ENCODE results near the gene ATG4C. TPM values are rescaled to one million over a fixed set of nuclear protein-coding genes. Genes with fewer than 3 reads are reported as not detected.

The ATG4C gene
- total RNA-seq, 4 donors from 2014 or later = 0.95 to 7.5 (median 5.7) TPM

GRCh38 chr1:62844030-62844429 is 60.1 kb downstream of the ATG4C start:
- DNase-seq = no peak
- no peak overlapping the region for H3K4me3 ChIP-seq
- TF ChIP-seq POLR2A (IDR thresholded peaks at IDR 0.05) (no peak), CTCF (IDR thresholded peaks at IDR 0.05) (no peak)
- H3K27me3 ChIP-seq = no peaks in the 10 kb centered on the region
- H3K4me1 ChIP-seq = no peaks in the 10 kb centered on the region
- H3K9me3 ChIP-seq = no peaks in the 10 kb centered on the region
- no peak overlapping the region for H3K27ac ChIP-seq
- intact Hi-C loops (cut with DNase I) = no loop called here
- peaks cover 0 to 5% (median 0%) of the 10 kb centered on the region in 3 donors for H3K36me3 ChIP-seq

DNA sequence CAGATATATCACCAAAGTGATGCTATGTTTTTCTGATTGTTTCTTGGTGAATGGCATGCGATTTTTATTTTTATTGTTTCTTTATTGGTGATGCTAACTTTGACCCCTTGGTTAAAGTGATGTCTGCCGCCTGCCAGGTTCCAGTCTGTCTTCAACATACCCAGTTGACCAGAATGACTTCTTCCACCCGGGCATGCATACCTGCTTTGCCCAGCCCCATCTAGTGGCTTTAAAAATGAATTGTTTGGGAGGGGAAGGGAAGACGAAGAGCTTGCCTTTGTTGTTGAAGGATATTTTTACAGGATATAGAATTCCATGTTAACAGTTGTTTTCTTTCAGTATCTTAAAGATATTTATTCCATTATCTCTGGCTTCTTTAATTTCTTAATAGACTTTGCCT is 65.1 kb downstream of the ATG4C start:
- H3K4me1 ChIP-seq = no peaks in the 10 kb centered on the region
- intact Hi-C loops (cut with DNase I) = no loop called here
- no peaks in the 10 kb centered on the region for H3K27me3 ChIP-seq
- peaks cover 0 to 11% (median 0%) of the 10 kb centered on the region in 3 donors for H3K36me3 ChIP-seq
- no peak overlapping the region for H3K4me3 ChIP-seq
- DNase-seq = no peak
- WGBS, 2 donors = 72 to 79% methylated on average over 4 of the region's 4 CpGs
- no peaks in the 10 kb centered on the region for H3K9me3 ChIP-seq
- no peak overlapping the region for H3K27ac ChIP-seq
- no peak for TF ChIP-seq CTCF (IDR thresholded peaks at IDR 0.05)
- no peak for TF ChIP-seq POLR2A (IDR thresholded peaks at IDR 0.05)

- Histone ChIP-seq H3K9me3 (no peaks in the 10 kb centered on the region), H3K4me1 (no peaks in the 10 kb centered on the region), H3K27me3 (no peaks in the 10 kb centered on the region), H3K4me3 (no peak overlapping the region), H3K36me3 (peaks cover 0 to 10% (median 0%) of the 10 kb centered on the region in 3 donors), H3K27ac (no peak overlapping the region)
- no peak for DNase-seq
- no peak for TF ChIP-seq POLR2A (IDR thresholded peaks at IDR 0.05)
- no peak for TF ChIP-seq CTCF (IDR thresholded peaks at IDR 0.05)
- intact Hi-C loops (cut with DNase I) = no loop called here
Observed at GRCh38 chr1:62852253-62852652, 68.3 kb downstream of the ATG4C start.

DNA sequence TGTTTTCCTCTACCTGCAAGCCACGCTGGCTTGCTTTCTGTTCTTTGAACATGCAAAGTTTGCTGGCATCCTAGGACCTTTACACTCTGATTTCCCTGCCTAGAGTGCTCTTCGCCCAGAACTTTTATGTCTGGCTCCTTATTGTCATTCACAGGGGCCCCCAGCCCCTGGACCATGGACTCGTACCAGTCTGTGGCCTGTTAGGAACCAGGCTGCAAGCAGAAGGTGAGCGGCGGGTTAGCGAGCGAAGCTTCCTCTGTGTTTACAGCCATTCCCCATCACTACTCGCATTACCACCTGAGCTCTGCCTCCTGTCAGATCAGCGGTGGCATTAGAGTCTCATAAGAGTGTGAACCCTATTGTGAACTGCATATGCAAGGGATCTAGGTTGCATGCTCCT is 73.0 kb downstream of the ATG4C start:
- no peak for TF ChIP-seq CTCF (IDR thresholded peaks at IDR 0.05)
- TF ChIP-seq POLR2A (IDR thresholded peaks at IDR 0.05) = no peak
- no peaks in the 10 kb centered on the region for H3K27me3 ChIP-seq
- DNase-seq = no peak
- intact Hi-C loops (cut with DNase I) = no loop called here
- no peak overlapping the region for H3K4me3 ChIP-seq
- no peaks in the 10 kb centered on the region for H3K9me3 ChIP-seq
- H3K27ac ChIP-seq = no peak overlapping the region
- peaks cover 0 to 22% (median 0%) of the 10 kb centered on the region in 3 donors for H3K36me3 ChIP-seq
- H3K4me1 ChIP-seq = no peaks in the 10 kb centered on the region
- 88% methylated on average over 8 to 9 of the region's 9 CpGs for WGBS, 2 donors

DNA sequence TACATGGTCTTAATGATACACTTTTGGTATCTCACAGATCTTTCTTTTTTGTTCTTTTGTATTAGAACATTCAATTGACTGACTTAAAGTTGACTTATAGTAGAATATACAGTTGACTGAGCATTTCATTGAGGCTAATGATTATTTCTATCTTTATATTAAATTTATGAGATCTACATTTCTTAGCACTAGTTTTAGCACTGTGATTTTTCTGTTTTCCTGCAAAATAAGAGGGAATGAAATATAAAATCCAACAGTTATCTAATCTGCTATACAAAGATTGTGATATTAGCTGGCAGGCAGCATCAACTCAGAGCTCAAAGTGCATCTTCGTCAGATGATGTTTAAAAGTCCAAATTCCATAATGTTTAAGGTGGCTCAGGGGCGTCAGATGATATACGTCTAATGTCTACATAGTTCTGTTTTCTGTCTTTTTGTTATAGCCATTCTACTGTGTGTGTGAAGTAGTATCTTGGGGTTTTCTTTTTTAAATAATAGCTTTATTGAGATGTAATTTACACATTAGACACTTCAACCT is 85.4 kb downstream of the ATG4C start:
- intact Hi-C loops (cut with DNase I) = no loop called here
- no peaks in the 10 kb centered on the region for H3K36me3 ChIP-seq
- DNase-seq = no peak
- no peaks in the 10 kb centered on the region for H3K4me1 ChIP-seq
- TF ChIP-seq CTCF (IDR thresholded peaks at IDR 0.05) (no peak), POLR2A (IDR thresholded peaks at IDR 0.05) (no peak)
- H3K27me3 ChIP-seq = no peaks in the 10 kb centered on the region
- WGBS, 2 donors = 83 to 85% methylated on average over 3 of the region's 3 CpGs
- no peaks in the 10 kb centered on the region for H3K9me3 ChIP-seq
- H3K27ac ChIP-seq = no peak overlapping the region
- H3K4me3 ChIP-seq = no peak overlapping the region

All from esophagus squamous epithelium (tissue), 5 donors.